Stimulated activated naive CD8-positive, alpha-beta T cell treated with anti-CD3 and anti-CD28 coated beads, Interleukin-15, amount 100 ng/mL, for 72 hours (primary cell): ENCODE results near the gene DPRX.

Source experiments
- ATAC-seq: fragments of 150-1000 bp; cut with Tn5 transposase; 2 replicates; pipeline ENCODE4 v1.10.0; 2021; ENCODE audit warnings: mild to moderate bottlenecking, moderate library complexity
- DNase-seq, 2 donors: peaks; one replicate each; pipeline ENCODE4 v3.0.0; 2021 to 2022
- H3K27ac Mint-ChIP-seq, 2 donors: one replicate each; pipeline ENCODE4 v1.8.0; 2022; ENCODE audit warnings: mild to moderate bottlenecking in 2 of 2, mixed read lengths in 2 of 2, moderate library complexity in 2 of 2
- H3K27me3 Mint-ChIP-seq: one replicate; pipeline ENCODE4 v1.8.0; 2022; ENCODE audit warnings: mixed read lengths
- H3K4me1 Mint-ChIP-seq: one replicate; pipeline ENCODE4 v1.8.0; 2022; ENCODE audit warnings: mild to moderate bottlenecking, mixed read lengths
- H3K4me3 Mint-ChIP-seq, 2 donors: one replicate each; pipeline ENCODE4 v1.8.0; 2022; ENCODE audit warnings: mild to moderate bottlenecking in 2 of 2, mixed read lengths in 2 of 2, moderate library complexity in 1 of 2
- H3K9me3 Mint-ChIP-seq, 2 donors: one replicate each; pipeline ENCODE4 v1.8.0; 2022; ENCODE audit warnings: mixed read lengths in 2 of 2

Gene DPRX

GRCh38 chr19:53631949-53632407 is at the start of gene DPRX:
Gene DPRX (plus strand): TSS chr19:53631999. CDS start chr19:53632107, 108 bp downstream.
- Mint-ChIP-seq H3K27ac (no peak within 1 kb of the TSS), H3K4me1 (no peaks in the 10 kb centered on the region), H3K4me3 (no peak within 1 kb of the TSS), H3K27me3 (no peaks in the 10 kb centered on the region), H3K9me3 (peaks cover 5 to 21% of the 10 kb centered on the region in 2 donors)
- ATAC-seq (no peak), DNase-seq (no peak)

GRCh38 chr19:53583181-53583580 is 48.6 kb upstream of the DPRX start:
- no peak overlapping the region for H3K4me3 Mint-ChIP-seq
- H3K9me3 Mint-ChIP-seq = peaks cover 23 to 45% of the 10 kb centered on the region in 2 donors
- no peak for DNase-seq
- H3K27me3 Mint-ChIP-seq = no peaks in the 10 kb centered on the region
- no peak overlapping the region for H3K27ac Mint-ChIP-seq
- no peak for ATAC-seq
- H3K4me1 Mint-ChIP-seq = no peaks in the 10 kb centered on the region

- H3K27me3 Mint-ChIP-seq = no peaks in the 10 kb centered on the region
- DNase-seq (no peak), ATAC-seq (no peak)
- no peak overlapping the region for H3K4me3 Mint-ChIP-seq
- peaks cover 14 to 36% of the 10 kb centered on the region in 2 donors for H3K9me3 Mint-ChIP-seq
- H3K27ac Mint-ChIP-seq = no peak overlapping the region
- no peaks in the 10 kb centered on the region for H3K4me1 Mint-ChIP-seq
These were observed 45.5 kb upstream of the DPRX start for GRCh38 chr19:53586277-53586691.

- no peaks in the 10 kb centered on the region for H3K27me3 Mint-ChIP-seq
- ATAC-seq (no peak), DNase-seq (no peak)
- peaks cover 6 to 30% of the 10 kb centered on the region in 2 donors for H3K9me3 Mint-ChIP-seq
- H3K4me3 Mint-ChIP-seq = no peak overlapping the region
- H3K4me1 Mint-ChIP-seq = no peaks in the 10 kb centered on the region
- no peak overlapping the region for H3K27ac Mint-ChIP-seq
These were observed 36.8 kb upstream of the DPRX start for GRCh38 chr19:53594811-53595509.

- DNase-seq (no peak), ATAC-seq (no peak)
- Mint-ChIP-seq H3K27ac (no peak overlapping the region), H3K4me3 (no peak overlapping the region), H3K9me3 (peaks cover 6 to 30% of the 10 kb centered on the region in 2 donors), H3K4me1 (no peaks in the 10 kb centered on the region), H3K27me3 (no peaks in the 10 kb centered on the region)
These were observed 36.3 kb upstream of the DPRX start for GRCh38 chr19:53595510-53595867.

GRCh38 chr19:53596056-53596455 is 35.7 kb upstream of the DPRX start:
- DNase-seq = no peak
- ATAC-seq = no peak
- H3K4me1 Mint-ChIP-seq = no peaks in the 10 kb centered on the region
- H3K27me3 Mint-ChIP-seq = no peaks in the 10 kb centered on the region
- no peak overlapping the region for H3K27ac Mint-ChIP-seq
- H3K9me3 Mint-ChIP-seq = peaks cover 5 to 27% of the 10 kb centered on the region in 2 donors
- H3K4me3 Mint-ChIP-seq = no peak overlapping the region

GRCh38 chr19:53597023-53597422 is 34.8 kb upstream of the DPRX start:
- no peak overlapping the region for H3K27ac Mint-ChIP-seq
- peaks cover 0 to 26% of the 10 kb centered on the region in 2 donors for H3K9me3 Mint-ChIP-seq
- DNase-seq (no peak), ATAC-seq (no peak)
- no peak overlapping the region for H3K4me3 Mint-ChIP-seq
- H3K27me3 Mint-ChIP-seq = no peaks in the 10 kb centered on the region
- H3K4me1 Mint-ChIP-seq = no peaks in the 10 kb centered on the region

- no peak for ATAC-seq
- Mint-ChIP-seq H3K27ac (no peak overlapping the region), H3K4me3 (no peak overlapping the region), H3K9me3 (peaks cover 3 to 28% of the 10 kb centered on the region in 2 donors), H3K27me3 (no peaks in the 10 kb centered on the region), H3K4me1 (no peaks in the 10 kb centered on the region)
- DNase-seq = no peak
These were observed 33.4 kb upstream of the DPRX start for GRCh38 chr19:53598361-53598760.

- Mint-ChIP-seq H3K4me1 (no peaks in the 10 kb centered on the region), H3K27me3 (no peaks in the 10 kb centered on the region), H3K27ac (no peak overlapping the region), H3K4me3 (no peak overlapping the region), H3K9me3 (peaks cover 4 to 20% of the 10 kb centered on the region in 2 donors)
- ATAC-seq (no peak), DNase-seq (no peak)
These were observed 31.6 kb upstream of the DPRX start for GRCh38 chr19:53600217-53600616.

GRCh38 chr19:53606031-53606430 is 25.8 kb upstream of the DPRX start:
- ATAC-seq (no peak), DNase-seq (no peak)
- Mint-ChIP-seq H3K4me3 (no peak overlapping the region), H3K4me1 (no peaks in the 10 kb centered on the region), H3K9me3 (peaks cover 4 to 17% of the 10 kb centered on the region in 2 donors), H3K27ac (peak overlapping the region in 1 of 2 donors; percentile 36), H3K27me3 (no peaks in the 10 kb centered on the region)

- H3K27me3 Mint-ChIP-seq = no peaks in the 10 kb centered on the region
- no peak overlapping the region for H3K27ac Mint-ChIP-seq
- ATAC-seq (no peak), DNase-seq (no peak)
- H3K9me3 Mint-ChIP-seq = peaks cover 6 to 25% of the 10 kb centered on the region in 2 donors
- no peaks in the 10 kb centered on the region for H3K4me1 Mint-ChIP-seq
- H3K4me3 Mint-ChIP-seq = no peak overlapping the region
These were observed 23.4 kb upstream of the DPRX start for GRCh38 chr19:53608381-53608780.

- H3K27ac Mint-ChIP-seq = peak overlapping the region in 1 of 2 donors; percentile 29
- no peaks in the 10 kb centered on the region for H3K4me1 Mint-ChIP-seq
- no peak for DNase-seq
- H3K4me3 Mint-ChIP-seq = no peak overlapping the region
- no peak for ATAC-seq
- H3K27me3 Mint-ChIP-seq = no peaks in the 10 kb centered on the region
- H3K9me3 Mint-ChIP-seq = peaks cover 12 to 14% of the 10 kb centered on the region in 2 donors
These were observed 18.9 kb upstream of the DPRX start for GRCh38 chr19:53612762-53613526.

GRCh38 chr19:53621885-53622740 is 9.7 kb upstream of the DPRX start:
- Mint-ChIP-seq H3K4me1 (no peaks in the 10 kb centered on the region), H3K4me3 (no peak overlapping the region), H3K9me3 (peaks cover 0 to 8% of the 10 kb centered on the region in 2 donors), H3K27me3 (no peaks in the 10 kb centered on the region), H3K27ac (peak overlapping the region in 1 of 2 donors; percentile 10)
- no peak for DNase-seq
- ATAC-seq = no peak

- Mint-ChIP-seq H3K27me3 (no peaks in the 10 kb centered on the region), H3K4me1 (no peaks in the 10 kb centered on the region), H3K27ac (no peak overlapping the region), H3K9me3 (peaks cover 0 to 8% of the 10 kb centered on the region in 2 donors), H3K4me3 (no peak overlapping the region)
- ATAC-seq = no peak
- DNase-seq = no peak
These were observed 6.8 kb upstream of the DPRX start for GRCh38 chr19:53624771-53625545.

GRCh38 chr19:53626486-53626885 is 5.3 kb upstream of the DPRX start:
- no peak for DNase-seq
- Mint-ChIP-seq H3K27me3 (no peaks in the 10 kb centered on the region), H3K4me1 (no peaks in the 10 kb centered on the region), H3K9me3 (peaks cover 0 to 9% of the 10 kb centered on the region in 2 donors), H3K27ac (no peak overlapping the region), H3K4me3 (no peak overlapping the region)
- no peak for ATAC-seq
